ENCODE data around the gene SEZ6L. TPM values are rescaled to one million over a fixed set of nuclear protein-coding genes. Genes with fewer than 3 reads are reported as not detected.

The SEZ6L gene
- total and polyA plus RNA-seq, 12 donors, result 0.01 to 2.5 (median 0.28) TPM

DNA sequence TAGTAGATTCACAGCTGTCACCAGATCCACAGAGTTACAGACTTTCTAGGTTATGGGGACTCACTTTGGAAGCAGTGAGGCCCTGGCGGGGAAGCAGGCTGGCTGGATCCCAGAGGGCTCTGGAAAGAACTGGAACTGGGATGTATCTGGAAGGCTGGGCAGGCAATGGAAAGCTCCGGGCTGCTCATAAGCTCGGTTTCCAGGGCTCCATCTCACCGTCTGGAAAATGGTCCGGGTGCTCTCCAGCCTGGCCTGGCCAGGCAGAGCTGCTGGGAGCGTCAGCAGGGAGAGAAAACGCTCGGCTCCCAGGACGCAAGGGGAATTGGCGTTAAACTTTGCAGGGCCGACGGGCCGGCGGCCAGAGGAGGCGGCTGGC lies 335 bp upstream of the SEZ6L start:
- Histone ChIP-seq H3K27me3 (peaks cover 0 to 97% (median 80%) of the 10 kb centered on the region in 7 donors), H3K27ac (peak overlapping the region in 1 of 10 donors; percentile 4), H3K9me3 (no peaks in the 10 kb centered on the region), H3K4me3 (peak overlapping the region in 9 of 10 donors; percentile 41 to 57 (median 50)), H3K36me3 (no peaks in the 10 kb centered on the region), H3K4me1 (peaks cover 0 to 17% (median 12%) of the 10 kb centered on the region in 9 donors)
- TF ChIP-seq, protein P1, sequence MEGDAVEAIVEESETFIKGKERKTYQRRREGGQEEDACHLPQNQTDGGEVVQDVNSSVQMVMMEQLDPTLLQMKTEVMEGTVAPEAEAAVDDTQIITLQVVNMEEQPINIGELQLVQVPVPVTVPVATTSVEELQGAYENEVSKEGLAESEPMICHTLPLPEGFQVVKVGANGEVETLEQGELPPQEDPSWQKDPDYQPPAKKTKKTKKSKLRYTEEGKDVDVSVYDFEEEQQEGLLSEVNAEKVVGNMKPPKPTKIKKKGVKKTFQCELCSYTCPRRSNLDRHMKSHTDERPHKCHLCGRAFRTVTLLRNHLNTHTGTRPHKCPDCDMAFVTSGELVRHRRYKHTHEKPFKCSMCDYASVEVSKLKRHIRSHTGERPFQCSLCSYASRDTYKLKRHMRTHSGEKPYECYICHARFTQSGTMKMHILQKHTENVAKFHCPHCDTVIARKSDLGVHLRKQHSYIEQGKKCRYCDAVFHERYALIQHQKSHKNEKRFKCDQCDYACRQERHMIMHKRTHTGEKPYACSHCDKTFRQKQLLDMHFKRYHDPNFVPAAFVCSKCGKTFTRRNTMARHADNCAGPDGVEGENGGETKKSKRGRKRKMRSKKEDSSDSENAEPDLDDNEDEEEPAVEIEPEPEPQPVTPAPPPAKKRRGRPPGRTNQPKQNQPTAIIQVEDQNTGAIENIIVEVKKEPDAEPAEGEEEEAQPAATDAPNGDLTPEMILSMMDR (IDR thresholded peaks at IDR 0.05), result no peak
- DNase-seq (no peak), ATAC-seq (peak in 7 of 8 donors; percentile 22 to 57 (median 37))
- intact Hi-C loops (cut with DNase I), result no loop called here
- 1 to 3% methylated on average over 15 of the region's 15 CpGs for WGBS, 2 donors

DNA sequence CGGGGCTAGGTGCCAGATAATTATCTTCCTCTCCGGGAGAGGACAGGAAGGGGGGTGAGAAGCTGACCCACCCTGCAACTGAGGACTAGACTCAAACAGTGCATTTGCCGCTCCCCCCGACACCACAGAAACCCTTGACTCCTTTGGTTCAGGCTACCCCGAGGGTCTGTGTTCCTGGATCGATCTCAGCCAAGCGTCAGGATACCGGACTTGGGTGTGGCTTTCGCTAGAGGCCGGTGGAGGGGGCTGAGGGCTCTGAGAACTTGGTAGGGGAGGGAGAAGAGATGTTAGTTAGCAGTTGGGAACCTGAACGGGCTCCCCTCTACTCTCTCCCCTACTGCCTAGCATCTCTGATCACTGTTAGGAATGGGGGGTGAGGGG lies 840 bp downstream of the SEZ6L start:
- no peak overlapping the region for H3K27ac ChIP-seq
- H3K9me3 ChIP-seq, result no peaks in the 10 kb centered on the region
- ATAC-seq (no peak), DNase-seq (no peak)
- WGBS, 2 donors, result 3% methylated on average over 11 of the region's 11 CpGs
- TF ChIP-seq, protein P1 (IDR thresholded peaks at IDR 0.05), result no peak
- peaks cover 0 to 17% (median 12%) of the 10 kb centered on the region in 9 donors for H3K4me1 ChIP-seq
- intact Hi-C loops (cut with DNase I), result loop anchor here in 1 of 10 donors (10.0 kb wide), 1 partner anchor 165 kb away; no protein-coding TSS in a partner anchor
- H3K4me3 ChIP-seq, result peak overlapping the region in 9 of 10 donors; percentile 41 to 57 (median 50)
- H3K27me3 ChIP-seq, result peaks cover 0 to 98% (median 89%) of the 10 kb centered on the region in 7 donors
- no peaks in the 10 kb centered on the region for H3K36me3 ChIP-seq

DNA sequence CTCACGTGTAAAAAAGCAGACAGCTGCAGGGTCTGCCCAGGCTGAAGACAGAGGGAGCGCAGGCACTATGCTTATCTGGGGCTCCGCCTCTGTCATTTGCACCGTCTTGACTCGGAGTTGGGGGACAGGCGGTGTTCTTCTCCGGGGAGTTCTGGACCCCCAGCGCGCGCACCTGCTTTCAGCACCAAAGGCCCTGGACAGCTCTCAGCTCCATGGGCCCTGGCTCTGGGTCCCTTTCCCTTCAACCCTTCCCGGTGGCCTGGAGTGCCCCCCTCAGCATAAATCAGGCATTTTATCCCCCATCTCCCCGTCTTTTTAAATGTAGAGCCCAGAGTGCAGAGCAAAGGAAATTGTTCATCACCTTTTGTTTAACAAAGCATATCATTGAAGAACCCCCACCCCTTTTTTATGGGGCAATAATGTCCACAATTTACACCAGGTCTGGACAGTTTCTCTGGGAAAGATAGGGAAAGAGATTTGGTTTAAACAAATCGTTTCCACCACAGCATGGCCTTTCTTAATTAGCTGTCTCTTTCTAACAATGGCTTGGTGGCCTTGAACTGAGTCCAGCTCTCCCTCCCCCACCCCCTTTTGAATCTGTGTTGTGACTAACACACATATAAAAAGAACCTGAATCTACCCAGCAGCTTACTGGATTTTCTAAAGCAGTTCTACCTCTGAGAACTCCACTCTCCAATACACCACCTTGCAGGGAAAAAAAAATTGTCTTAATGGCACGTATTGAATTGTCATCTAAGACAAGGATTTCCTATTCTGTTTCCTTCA lies 1.7 kb downstream of the SEZ6L start:
- no peaks in the 10 kb centered on the region for H3K36me3 ChIP-seq
- H3K27ac ChIP-seq, result no peak overlapping the region
- H3K4me1 ChIP-seq, result peaks cover 0 to 17% (median 12%) of the 10 kb centered on the region in 9 donors
- peak overlapping the region in 4 of 10 donors; percentile 17 to 56 (median 55) for H3K4me3 ChIP-seq
- no peaks in the 10 kb centered on the region for H3K9me3 ChIP-seq
- intact Hi-C loops (cut with DNase I), result loop anchor here in 1 of 10 donors (10.0 kb wide), 1 partner anchor 164 kb away; no protein-coding TSS in a partner anchor
- 8 to 9% methylated on average over 14 of the region's 14 CpGs for WGBS, 2 donors
- peaks cover 0 to 98% (median 84%) of the 10 kb centered on the region in 7 donors for H3K27me3 ChIP-seq
- TF ChIP-seq, protein P1 (IDR thresholded peaks at IDR 0.05), result peak in 3 of 9 donors; percentile 6 to 19 (median 10)
- ATAC-seq (peak in 5 of 8 donors; percentile 32 to 56 (median 49)), DNase-seq (peak; percentile 5 to 10)

DNA sequence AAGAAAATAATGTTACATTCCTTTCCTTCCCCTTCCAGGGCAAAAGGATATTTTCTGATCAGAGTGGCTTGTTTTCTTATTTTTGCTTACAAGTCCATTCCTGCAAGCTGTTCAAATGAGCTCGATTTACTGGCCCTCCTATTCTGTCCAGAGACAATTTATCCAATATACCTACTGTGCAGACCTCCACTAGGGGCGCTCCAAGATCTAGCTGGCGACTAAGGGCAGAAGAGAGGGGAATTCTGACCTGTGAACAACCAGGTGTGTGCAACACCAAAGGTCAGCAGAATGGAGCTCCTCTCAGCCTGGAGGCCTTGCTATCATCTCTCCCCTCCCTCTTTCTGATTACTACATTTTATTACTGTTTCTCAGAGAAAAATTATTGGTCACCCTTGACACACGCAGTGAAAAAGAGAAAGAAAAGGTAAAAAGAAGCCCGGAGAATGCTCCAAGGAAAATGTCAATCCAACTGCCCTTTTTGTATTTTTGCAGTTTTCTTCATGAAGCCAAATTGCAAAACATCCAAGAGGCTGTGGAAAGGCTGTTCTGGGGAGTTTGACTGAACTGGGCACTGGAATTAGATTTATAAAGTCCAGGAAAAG lies 3.2 kb downstream of the SEZ6L start:
- H3K4me3 ChIP-seq, result no peak overlapping the region
- TF ChIP-seq, protein P1 (IDR thresholded peaks at IDR 0.05), result peak; percentile 8 to 66 (median 56)
- peaks cover 0 to 17% (median 12%) of the 10 kb centered on the region in 9 donors for H3K4me1 ChIP-seq
- DNase-seq (peak in 1 of 2 donors; percentile 9), ATAC-seq (no peak)
- peaks cover 0 to 95% (median 77%) of the 10 kb centered on the region in 7 donors for H3K27me3 ChIP-seq
- 36 to 39% methylated on average over 5 of the region's 5 CpGs for WGBS, 2 donors
- no peak overlapping the region for H3K27ac ChIP-seq
- no peaks in the 10 kb centered on the region for H3K9me3 ChIP-seq
- H3K36me3 ChIP-seq, result no peaks in the 10 kb centered on the region
- intact Hi-C loops (cut with DNase I), result loop anchor here in 1 of 10 donors (10.0 kb wide), 1 partner anchor 162 kb away; no protein-coding TSS in a partner anchor

Measured in heart right ventricle (tissue), 16 donors.